Measurements from ENCODE around the gene CYBA. TPM values are rescaled to one million over a fixed set of nuclear protein-coding genes. Genes with fewer than 3 reads are reported as not detected.

The CYBA gene
- total and polyA plus RNA-seq, 2 donors (not counting 1 experiment from before 2014, with no cell fraction given): 701 to 1,336 TPM

DNA sequence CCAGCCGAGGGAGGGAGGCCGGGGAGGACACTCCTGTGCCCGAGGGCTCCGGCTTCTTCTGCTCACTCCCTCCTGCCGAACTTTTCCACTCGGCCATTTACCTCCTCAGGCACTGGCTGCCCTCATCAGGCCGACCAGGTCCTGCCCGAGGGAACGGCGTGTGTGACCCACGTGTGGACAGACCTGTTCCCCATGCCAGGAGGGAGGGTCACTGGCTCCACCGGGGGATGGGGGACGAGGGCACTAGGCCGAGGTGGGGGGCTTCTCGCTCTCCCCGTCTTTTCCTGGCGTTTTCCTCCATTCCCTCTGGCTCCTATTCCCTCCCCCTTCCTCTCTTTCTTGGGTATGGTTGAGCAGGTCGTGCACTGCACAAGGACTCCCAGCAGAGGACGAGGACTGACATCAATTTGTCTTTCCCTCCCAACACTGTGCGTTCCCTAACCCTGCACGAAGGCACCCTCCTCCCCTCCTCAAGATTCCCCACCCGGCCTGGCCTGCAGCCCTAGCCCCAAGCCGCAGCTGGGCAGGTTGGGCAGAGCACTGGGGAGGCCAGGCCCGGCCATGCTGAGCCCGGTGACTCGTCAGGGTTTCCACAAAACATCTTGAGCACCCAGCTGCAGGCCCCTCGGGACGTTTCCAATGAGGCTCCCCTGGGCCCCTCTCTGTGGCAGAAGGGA is 15.7 kb downstream of the CYBA start:
- peak overlapping the region in 4 of 5 experiments; percentile 62 to 78 (median 68) for H3K4me3 ChIP-seq (ENCODE audit: control extremely low read depth in 1 of 5, extremely low read depth in 1 of 5, insufficient read depth in 1 of 5, low read depth in 2 of 5, low read length in 4 of 5)
- H3K4me1 ChIP-seq (ENCODE audit: control insufficient read depth in 2 of 2, insufficient read depth in 2 of 2, low read length in 2 of 2): peaks cover 51 to 70% of the 10 kb centered on the region in 2 donors
- CTCF ChIA-PET: interaction anchor here (0.7 kb wide), 1 partner anchor 50 kb away, joined by 4 read pairs; no protein-coding TSS in a partner anchor
- H3K27me3 ChIP-seq (replicated peaks in 1 of 4; ENCODE audit: control extremely low read depth in 1 of 4, control insufficient read depth in 3 of 4, insufficient read depth in 4 of 4, low read length in 3 of 4): peaks cover 0 to 8% (median 0%) of the 10 kb centered on the region in 4 experiments
- POLR2A ChIA-PET: interaction anchor here (0.7 to 2.4 kb wide), 4 partner anchors 10 to 111 kb away, joined by 3 to 16 read pairs (median 3); no protein-coding TSS in a partner anchor
- ATAC-seq (ENCODE audit: low read depth): no peak
- Mint-ChIP-seq H3K4me1 (peaks cover 59% of the 10 kb centered on the region), H3K9me3 (ENCODE audit: insufficient read depth) (no peaks in the 10 kb centered on the region), H3K27me3 (no peaks in the 10 kb centered on the region), H3K4me3 (peak overlapping the region; percentile 85), H3K27ac (peak overlapping the region; percentile 85)
- H2AFZ ChIP-seq (ENCODE audit: insufficient read depth, low read depth, low read length, poor library complexity, severe bottlenecking): peak overlapping the region; percentile 61
- H3K9me3 ChIP-seq (ENCODE audit: control extremely low read depth in 1 of 3, control insufficient read depth in 2 of 3, insufficient read depth in 1 of 3, low read length in 2 of 3): peaks cover 0 to 26% (median 0%) of the 10 kb centered on the region in 3 donors
- peak; percentile 55 for DNase-seq
- peak overlapping the region; percentile 81 to 87 for H3K27ac ChIP-seq (ENCODE audit: low read length in 2 of 2)
- H4K20me1 ChIP-seq (ENCODE audit: control insufficient read depth, insufficient read depth, low read length, poor library complexity, severe bottlenecking): peaks cover 36% of the 10 kb centered on the region
- H3K9ac ChIP-seq (ENCODE audit: low read length): peak overlapping the region; percentile 67
- no peak for TF ChIP-seq EZH2 (IDR thresholded peaks at IDR 0.05; ENCODE audit: borderline replicate concordance, insufficient read depth, low read depth, low read length, poor library complexity, severe bottlenecking)
- TF ChIP-seq, protein P1, sequence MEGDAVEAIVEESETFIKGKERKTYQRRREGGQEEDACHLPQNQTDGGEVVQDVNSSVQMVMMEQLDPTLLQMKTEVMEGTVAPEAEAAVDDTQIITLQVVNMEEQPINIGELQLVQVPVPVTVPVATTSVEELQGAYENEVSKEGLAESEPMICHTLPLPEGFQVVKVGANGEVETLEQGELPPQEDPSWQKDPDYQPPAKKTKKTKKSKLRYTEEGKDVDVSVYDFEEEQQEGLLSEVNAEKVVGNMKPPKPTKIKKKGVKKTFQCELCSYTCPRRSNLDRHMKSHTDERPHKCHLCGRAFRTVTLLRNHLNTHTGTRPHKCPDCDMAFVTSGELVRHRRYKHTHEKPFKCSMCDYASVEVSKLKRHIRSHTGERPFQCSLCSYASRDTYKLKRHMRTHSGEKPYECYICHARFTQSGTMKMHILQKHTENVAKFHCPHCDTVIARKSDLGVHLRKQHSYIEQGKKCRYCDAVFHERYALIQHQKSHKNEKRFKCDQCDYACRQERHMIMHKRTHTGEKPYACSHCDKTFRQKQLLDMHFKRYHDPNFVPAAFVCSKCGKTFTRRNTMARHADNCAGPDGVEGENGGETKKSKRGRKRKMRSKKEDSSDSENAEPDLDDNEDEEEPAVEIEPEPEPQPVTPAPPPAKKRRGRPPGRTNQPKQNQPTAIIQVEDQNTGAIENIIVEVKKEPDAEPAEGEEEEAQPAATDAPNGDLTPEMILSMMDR (IDR thresholded peaks at IDR 0.05): no peak
- peaks cover 0 to 20% of the 10 kb centered on the region in 2 experiments for H3K36me3 ChIP-seq (replicated peaks in 1 of 2; ENCODE audit: control extremely low read depth in 1 of 2, control insufficient read depth in 1 of 2, extremely low read depth in 1 of 2, insufficient read depth in 2 of 2, low read length in 1 of 2)
- H3K79me2 ChIP-seq (ENCODE audit: control insufficient read depth, insufficient read depth, low read length): peaks cover 9% of the 10 kb centered on the region
- intact Hi-C loops (cut with micrococcal nuclease): loop anchor here (1.0 to 10.0 kb wide), 8 partner anchors 16 to 183 kb away; partner anchors contain the start of genes CYBA, MVD, PIEZO1 and SNAI3
- 29% methylated on average over 20 of the region's 28 CpGs for WGBS (ENCODE audit: insufficient coverage)
- H3K4me2 ChIP-seq (replicated peaks; ENCODE audit: low read depth, low read length, poor library complexity, severe bottlenecking): peak overlapping the region; percentile 95
